H1 (cell line): ENCODE data around the gene MXRA8. TPM values are rescaled to one million over a fixed set of nuclear protein-coding genes. Genes with fewer than 3 reads are reported as not detected.

Experiments
- CTCF ChIA-PET: fragments of 300-600 bp; sonication (Branson Sonifier 250); formaldehyde crosslinking; loops from one replicate; lab custom pipeline; 2021; ENCODE audit not compliant: partially characterized antibody; lab: Charles Lee
- POLR2A ChIA-PET: fragments of 300-600 bp; sonication (Branson Sonifier 250); formaldehyde crosslinking; loops from one replicate; lab custom pipeline; 2021; ENCODE audit warnings: inconsistent platforms; ENCODE audit not compliant: partially characterized antibody; lab: Charles Lee
- DNase-seq, 2 experiments: peaks; one replicate each; pipeline versions ENCODE4 v3.0.0 to v3.0.0-alpha.2; 2010 to 2022; ENCODE audit warnings: low spot score in 2 of 2, low read depth in 1 of 2, mixed read lengths in 1 of 2
- FAIRE-seq: peaks from 2 replicates; lab custom pipeline; 2011; peaks lifted over from hg19 to GRCh38; lab: Jason Lieb, UNC
- H2AFZ ChIP-seq: 2 replicates; pipeline ENCODE4 v1.8.1; 2012; ENCODE audit warnings: low read length, inconsistent platforms
- H2AK5ac ChIP-seq: 2 replicates; pipeline ENCODE4 v1.6.1; 2013; ENCODE audit warnings: low read depth, low read length
- H2BK120ac ChIP-seq: replicated peaks from 2 replicates; pipeline ENCODE3; 2013; ENCODE audit warnings: low read depth, low read length, inconsistent platforms
- H2BK12ac ChIP-seq: 2 replicates; pipeline ENCODE4 v1.6.1; 2013; ENCODE audit warnings: low read depth, low read length
- H2BK15ac ChIP-seq: 2 replicates; pipeline ENCODE4 v1.6.1; 2013; ENCODE audit warnings: low read length
- H2BK20ac ChIP-seq: 2 replicates; pipeline ENCODE4 v1.6.1; 2013; ENCODE audit warnings: low read length
- H2BK5ac ChIP-seq: 2 replicates; pipeline ENCODE4 v1.6.1; 2013; ENCODE audit warnings: low read depth, low read length
- H3K14ac ChIP-seq: 2 replicates; pipeline ENCODE4 v1.6.1; 2013; ENCODE audit warnings: inconsistent platforms; ENCODE audit not compliant: insufficient read length
- H3K18ac ChIP-seq: 2 replicates; pipeline ENCODE4 v1.6.1; 2013; ENCODE audit warnings: low read length; ENCODE audit errors: extremely low read depth
- H3K23ac ChIP-seq: 2 replicates; pipeline ENCODE4 v1.6.1; 2013; ENCODE audit warnings: inconsistent platforms; ENCODE audit not compliant: insufficient read length
- H3K23me2 ChIP-seq: 2 replicates; pipeline ENCODE4 v1.6.1; 2013; ENCODE audit warnings: low read depth, low read length
- H3K27ac ChIP-seq: 2 replicates; pipeline ENCODE4 v1.6.1; 2011; ENCODE audit warnings: low read depth, low read length, inconsistent platforms
- H3K27me3 ChIP-seq, 4 experiments: replicated peaks in 1 of 4; 1 replicate in 1 of 4; 2 replicates in 3 of 4; pipeline versions ENCODE4 v1.6.1 to v1.8.1; 2011 to 2013; ENCODE audit warnings: low read length in 3 of 4, mild to moderate bottlenecking in 3 of 4, inconsistent platforms in 2 of 4, mixed read lengths in 2 of 4, moderate library complexity in 1 of 4; ENCODE audit not compliant: control insufficient read depth in 3 of 4, insufficient read depth in 3 of 4; ENCODE audit errors: extremely low read depth in 1 of 4
- H3K36me3 ChIP-seq, 4 experiments: 2 replicates each; pipeline versions ENCODE4 v1.6.1 to v1.8.1; 2011 to 2013; ENCODE audit warnings: mild to moderate bottlenecking in 4 of 4, low read length in 3 of 4, moderate library complexity in 2 of 4, control low read depth in 1 of 4, inconsistent platforms in 1 of 4; ENCODE audit not compliant: insufficient read depth in 4 of 4, control insufficient read depth in 2 of 4
- H3K4ac ChIP-seq: replicated peaks from 2 replicates; pipeline ENCODE3; 2013; ENCODE audit warnings: low read length, low read depth, mixed read lengths, inconsistent platforms; ENCODE audit not compliant: insufficient read length
- H3K4me1 ChIP-seq, 4 experiments: replicated peaks in 1 of 4; 1 replicate in 1 of 4; 2 replicates in 3 of 4; pipeline versions ENCODE4 v1.6.1 to v1.8.1; 2011 to 2013; ENCODE audit warnings: low read length in 3 of 4, inconsistent platforms in 2 of 4, mixed read lengths in 1 of 4; ENCODE audit not compliant: insufficient read depth in 4 of 4, control insufficient read depth in 3 of 4
- H3K4me2 ChIP-seq, 2 experiments: 2 replicates each; pipeline versions ENCODE4 v1.6.1 to v1.8.1; 2011 to 2013; ENCODE audit warnings: low read depth in 2 of 2, low read length in 2 of 2, control low read depth in 1 of 2, inconsistent platforms in 1 of 2, mild to moderate bottlenecking in 1 of 2; ENCODE audit not compliant: insufficient read depth in 1 of 2
- H3K4me3 ChIP-seq, 4 experiments: fragments of 200-600, 300-600 bp in 1 of 4; sonication (generic), shearing (Covaris generic), sonication (Bioruptor Twin) in 1 of 4; 2 replicates each; pipeline versions ENCODE4 v1.5.1 to v1.8.1; 2011 to 2016; ENCODE audit warnings: low read length in 4 of 4, low read depth in 3 of 4, control low read depth in 2 of 4, inconsistent platforms in 2 of 4, mild to moderate bottlenecking in 2 of 4, mixed read lengths in 1 of 4, moderate library complexity in 1 of 4; ENCODE audit not compliant: insufficient read depth in 2 of 4; ENCODE audit errors: extremely low read depth in 1 of 4
- H3K56ac ChIP-seq: replicated peaks from 2 replicates; pipeline ENCODE3; 2013; ENCODE audit warnings: low read depth, mild to moderate bottlenecking, mixed read lengths, low read length, inconsistent platforms; ENCODE audit not compliant: insufficient read length
- H3K79me1 ChIP-seq: 2 replicates; pipeline ENCODE4 v1.6.1; 2013; ENCODE audit warnings: low read depth, low read length, control low read depth
- H3K79me2 ChIP-seq, 2 experiments: 2 replicates each; pipeline versions ENCODE4 v1.6.1 to v1.8.1; 2012 to 2013; ENCODE audit warnings: low read length in 2 of 2, mild to moderate bottlenecking in 2 of 2, inconsistent platforms in 1 of 2; ENCODE audit not compliant: insufficient read depth in 2 of 2, control insufficient read depth in 1 of 2
- H3K9ac ChIP-seq, 4 experiments: replicated peaks in 1 of 4; 1 replicate in 1 of 4; 2 replicates in 3 of 4; pipeline versions ENCODE4 v1.6.1 to v1.8.1; 2011 to 2013; ENCODE audit warnings: low read depth in 3 of 4, low read length in 3 of 4, control low read depth in 2 of 4, mild to moderate bottlenecking in 2 of 4, moderate library complexity in 2 of 4, inconsistent platforms in 1 of 4; ENCODE audit errors: extremely low read depth in 1 of 4
- H3K9me3 ChIP-seq, 2 experiments: 2 replicates each; pipeline versions ENCODE4 v1.6.1 to v1.8.1; 2012 to 2013; ENCODE audit warnings: mild to moderate bottlenecking in 2 of 2, moderate library complexity in 2 of 2, control low read depth in 1 of 2, inconsistent platforms in 1 of 2, low read depth in 1 of 2, low read length in 1 of 2, mixed read lengths in 1 of 2; ENCODE audit not compliant: insufficient read depth in 2 of 2
- H4K20me1 ChIP-seq, 2 experiments: replicated peaks in 1 of 2; 2 replicates each; pipeline versions ENCODE3 to v1.8.1; 2011 to 2013; ENCODE audit warnings: inconsistent platforms in 2 of 2, low read length in 2 of 2, mild to moderate bottlenecking in 1 of 2; ENCODE audit not compliant: insufficient read depth in 2 of 2, control insufficient read depth in 1 of 2
- H4K5ac ChIP-seq: 2 replicates; pipeline ENCODE4 v1.6.1; 2013; ENCODE audit warnings: low read length, low read depth, mixed read lengths, inconsistent platforms; ENCODE audit not compliant: insufficient read length
- H4K8ac ChIP-seq: 2 replicates; pipeline ENCODE4 v1.8.0; 2013; ENCODE audit warnings: mild to moderate bottlenecking, moderate library complexity, low read length, inconsistent platforms; ENCODE audit not compliant: insufficient read depth; ENCODE audit errors: extremely low read depth
- H4K91ac ChIP-seq: replicated peaks from 2 replicates; pipeline ENCODE3; 2013; ENCODE audit warnings: low read length, mixed read lengths, inconsistent platforms; ENCODE audit not compliant: insufficient read length
- CBX8 ChIP-seq: fragments of 300-800, 300-1000 bp; sonication (generic); IDR thresholded peaks from 2 replicates; pipeline ENCODE4 v1.7.1; 2016; ENCODE audit warnings: low read depth, low read length, borderline replicate concordance
- WGBS, 2 experiments: shearing (Covaris generic) in 1 of 2; methylation state at CpG; one replicate each; pipeline versions ENCODE4 v1.1.6 to v1.1.7; 2013 to 2015; ENCODE audit warnings: low lambda C conversion rate in 2 of 2, mixed read lengths in 2 of 2, inconsistent platforms in 1 of 2, low coverage in 1 of 2, missing lambda C conversion rate in 1 of 2; ENCODE audit not compliant: insufficient replicate concordance in 2 of 2, insufficient coverage in 1 of 2, insufficient read length in 1 of 2; ENCODE audit errors: extremely low coverage in 1 of 2, missing lambda C conversion rate in 1 of 2; 5-methylcytosine and 5-hydroxymethylcytosine counted together
- polyA plus RNA-seq, 7 experiments: library from polyadenylated mRNA; depleted of rRNA in 3 of 7; stranded (reverse) in 5 of 7; unstranded in 2 of 7; fragments of >200 nt in 5 of 7; fragments of 200-250 nt in 2 of 7; gene quantifications; 1 replicate in 5 of 7; 2 replicates in 1 of 7; 4 replicates in 1 of 7; pipeline versions ENCODE4 v1.2.1 to v1.2.3, GENCODE V29; 2011 to 2013; ENCODE audit warnings: missing spikeins in 2 of 7, mixed read lengths in 2 of 7
- total RNA-seq: library from RNA; stranded (reverse); fragmentation: NEBNext Ultra II Directional; extraction: Animal tissue kit (Norgen Biotek cat#: 25700); gene quantifications from 2 replicates; pipeline ENCODE4 v1.2.1, GENCODE V29; 2021

MXRA8 gene
- total and polyA plus RNA-seq, 2 of the 8 experiments (the other 6 are each of a cell fraction or from before 2014, with no cell fraction given): 10.5 to 17.2 TPM

DNA sequence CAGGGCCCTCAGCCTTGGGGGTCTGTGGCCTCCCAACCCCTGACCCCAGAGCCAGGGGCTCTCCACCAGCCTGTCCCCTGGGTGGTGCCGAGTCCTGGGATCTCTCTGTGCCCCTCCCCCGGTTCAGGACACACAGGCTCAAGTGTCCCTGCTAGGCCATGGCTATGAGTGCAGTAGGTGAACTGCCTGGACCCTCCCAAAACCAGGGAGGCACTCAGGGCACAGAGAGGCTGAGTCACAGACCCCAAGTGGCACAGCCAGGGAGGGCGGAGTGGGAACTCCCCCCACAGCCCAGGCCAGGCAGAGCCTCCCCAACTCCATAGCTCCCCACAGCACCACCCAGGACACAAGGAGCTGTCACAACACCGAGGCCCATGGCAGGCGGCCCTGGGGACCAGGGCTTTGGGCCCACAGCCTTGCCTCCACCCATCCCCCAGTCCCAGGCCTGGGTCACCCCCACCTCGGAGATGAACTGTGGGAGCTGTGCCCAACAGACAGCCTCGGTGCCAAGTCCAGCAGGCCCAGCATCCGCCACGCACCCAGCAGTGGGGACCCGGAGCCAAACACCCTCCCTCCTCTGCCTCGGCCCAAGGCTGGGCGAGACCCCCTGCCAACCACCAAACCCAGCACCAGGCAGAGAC, 12.4 kb downstream of the MXRA8 start:
- peaks cover 0 to 28% of the 10 kb centered on the region in 2 experiments; a peak in 3 of 4 replicates for H3K79me2 ChIP-seq
- no peak for TF ChIP-seq CBX8

More for the DNA sequence above, 12.4 kb downstream of the MXRA8 start:
- no peak overlapping the region for H2BK5ac ChIP-seq
- no peak overlapping the region for H3K4me3 ChIP-seq
- peaks cover 0 to 10% (median 6%) of the 10 kb centered on the region in 4 experiments; a peak in 5 of 8 replicates for H3K36me3 ChIP-seq
- H2BK120ac ChIP-seq: no peak overlapping the region
- H3K27me3 ChIP-seq: no peaks in the 10 kb centered on the region
- no peak overlapping the region for H3K18ac ChIP-seq
- H4K8ac ChIP-seq: peak overlapping the region; percentile 16
- H3K4me2 ChIP-seq: no peak overlapping the region
- no peak overlapping the region for H2BK12ac ChIP-seq
- peaks cover 12% of the 10 kb centered on the region; the same call in 1 of the 2 replicates for H3K23me2 ChIP-seq
- ChIA-PET CTCF (interaction anchor here (0.6 to 4.4 kb wide), 8 partner anchors 8 to 158 kb away, joined by 3 to 34 read pairs (median 4); no protein-coding TSS in a partner anchor), POLR2A (interaction anchor here (0.9 to 3.1 kb wide), 11 partner anchors 8 to 118 kb away, joined by 3 to 12 read pairs (median 3); partner anchors contain the start of genes AURKAIP1, CCNL2 and TAS1R3)
- H2BK15ac ChIP-seq: no peak overlapping the region
- peaks cover 16 to 40% of the 10 kb centered on the region in 2 experiments for H4K20me1 ChIP-seq
- no peak overlapping the region for H3K56ac ChIP-seq
- H3K9me3 ChIP-seq: peaks cover 0 to 1% of the 10 kb centered on the region in 2 experiments; a peak in 1 of 4 replicates
- H3K4ac ChIP-seq: no peak overlapping the region
- FAIRE-seq (no peak), DNase-seq (no peak)
- no peak overlapping the region for H3K23ac ChIP-seq
- no peak overlapping the region for H2AK5ac ChIP-seq
- no peak overlapping the region for H2AFZ ChIP-seq
- H3K14ac ChIP-seq: no peak overlapping the region
- H2BK20ac ChIP-seq: no peak overlapping the region
- 92% methylated on average over 12 of the region's 12 CpGs; no CpG with 5 or more reads in 1 of the 2 experiments for WGBS, 2 experiments
- H4K5ac ChIP-seq: no peak overlapping the region
- no peak overlapping the region for H3K27ac ChIP-seq
- no peak overlapping the region for H3K9ac ChIP-seq
- peaks cover 21% of the 10 kb centered on the region for H3K79me1 ChIP-seq
- peaks cover 0 to 16% (median 9%) of the 10 kb centered on the region in 4 experiments; a peak in 5 of 7 replicates for H3K4me1 ChIP-seq
- H4K91ac ChIP-seq: no peak overlapping the region
